CD14-positive monocyte (primary cell): ENCODE results near the gene MPP1. TPM values are rescaled to one million over a fixed set of nuclear protein-coding genes. Genes with fewer than 3 reads are reported as not detected.

Source experiments
- DNase-seq, 3 donors: peaks; one replicate each; pipeline ENCODE4 v3.0.0-alpha.2; 2011 to 2022
- H2AFZ ChIP-seq: 2 replicates; pipeline ENCODE4 v1.6.0; 2012; ENCODE audit warnings: mild to moderate bottlenecking, low read depth, low read length, inconsistent platforms; ENCODE audit not compliant: insufficient read depth, poor library complexity, severe bottlenecking
- H3K27ac ChIP-seq, 2 donors: 1 replicate in 1 of 2; 2 replicates in 1 of 2; pipeline ENCODE4 v1.5.1; 2012 to 2013; ENCODE audit warnings: low read length in 2 of 2, control low read depth in 1 of 2, inconsistent platforms in 1 of 2, low read depth in 1 of 2, mild to moderate bottlenecking in 1 of 2
- H3K27me3 ChIP-seq, 2 donors: one replicate each; pipeline versions ENCODE4 v1.6.0 to v1.6.1; 2011 to 2013; ENCODE audit warnings: low read length in 2 of 2; ENCODE audit not compliant: control insufficient read depth in 2 of 2, insufficient read depth in 2 of 2
- H3K36me3 ChIP-seq, 2 donors: replicated peaks in 1 of 2; 1 replicate in 1 of 2; 2 replicates in 1 of 2; pipeline versions ENCODE4 v1.5.1 to v1.6.1; 2012 to 2013; ENCODE audit warnings: low read length in 2 of 2, control low read depth in 1 of 2, inconsistent platforms in 1 of 2, mild to moderate bottlenecking in 1 of 2; ENCODE audit not compliant: insufficient read depth in 2 of 2, control insufficient read depth in 1 of 2
- H3K4me1 ChIP-seq, 2 donors: 1 replicate in 1 of 2; 2 replicates in 1 of 2; pipeline versions ENCODE4 v1.5.1 to v1.6.1; 2012 to 2013; ENCODE audit warnings: low read length in 2 of 2, control low read depth in 1 of 2, inconsistent platforms in 1 of 2, mild to moderate bottlenecking in 1 of 2, moderate library complexity in 1 of 2; ENCODE audit not compliant: insufficient read depth in 2 of 2, control insufficient read depth in 1 of 2
- H3K4me2 ChIP-seq: replicated peaks from 2 replicates; pipeline ENCODE3; 2012; ENCODE audit warnings: low read length, moderate library complexity, mild to moderate bottlenecking; ENCODE audit not compliant: poor library complexity, severe bottlenecking; ENCODE audit errors: extremely low read depth
- H3K4me3 ChIP-seq, 3 experiments: fragments of 200-600 bp in 1 of 3; sonication (generic) in 1 of 3; replicated peaks in 1 of 3; 1 replicate in 2 of 3; 2 replicates in 1 of 3; pipeline ENCODE4 v1.5.1; 2011 to 2013; ENCODE audit warnings: low read length in 3 of 3, mild to moderate bottlenecking in 3 of 3, control low read depth in 2 of 3, low read depth in 2 of 3, inconsistent platforms in 1 of 3, moderate library complexity in 1 of 3
- H3K79me2 ChIP-seq: 2 replicates; pipeline ENCODE4 v1.6.0; 2012; ENCODE audit warnings: mild to moderate bottlenecking, control low read depth, inconsistent platforms, low read length, moderate library complexity; ENCODE audit not compliant: insufficient read depth
- H3K9ac ChIP-seq: 2 replicates; pipeline ENCODE4 v1.6.0; 2017; ENCODE audit warnings: low read length, mild to moderate bottlenecking; ENCODE audit not compliant: insufficient read depth, poor library complexity, severe bottlenecking
- H3K9me3 ChIP-seq, 2 donors: replicated peaks in 1 of 2; 1 replicate in 1 of 2; 2 replicates in 1 of 2; pipeline versions ENCODE4 v1.5.1 to v1.6.1; 2012 to 2013; ENCODE audit warnings: low read length in 2 of 2, control low read depth in 1 of 2; ENCODE audit not compliant: control insufficient read depth in 1 of 2, insufficient read depth in 1 of 2
- H4K20me1 ChIP-seq: 2 replicates; pipeline ENCODE4 v1.6.0; 2012; ENCODE audit warnings: mild to moderate bottlenecking, low read length, control low read depth, moderate library complexity; ENCODE audit not compliant: insufficient read depth
- H3K27ac Mint-ChIP-seq, 7 donors: one replicate each; pipeline ENCODE4 v1.8.0; 2020; ENCODE audit warnings: mild to moderate bottlenecking in 7 of 7, mixed read lengths in 7 of 7, moderate library complexity in 6 of 7, inconsistent platforms in 2 of 7
- H3K27me3 Mint-ChIP-seq, 3 donors: one replicate each; pipeline ENCODE4 v1.8.0; 2021 to 2022; ENCODE audit warnings: low read depth in 3 of 3, mild to moderate bottlenecking in 3 of 3, mixed read lengths in 3 of 3, moderate library complexity in 3 of 3, inconsistent platforms in 1 of 3
- H3K36me3 Mint-ChIP-seq, 2 donors: one replicate each; pipeline ENCODE4 v1.8.0; 2020; ENCODE audit warnings: mixed read lengths in 2 of 2, inconsistent platforms in 1 of 2, mild to moderate bottlenecking in 1 of 2
- H3K4me1 Mint-ChIP-seq: one replicate; pipeline ENCODE4 v1.8.0; 2020; ENCODE audit warnings: mild to moderate bottlenecking, mixed read lengths
- H3K4me3 Mint-ChIP-seq, 2 donors: one replicate each; pipeline ENCODE4 v1.8.0; 2020; ENCODE audit warnings: mild to moderate bottlenecking in 2 of 2, mixed read lengths in 2 of 2, moderate library complexity in 1 of 2
- H3K9me3 Mint-ChIP-seq, 7 donors: one replicate each; pipeline ENCODE4 v1.8.0; 2020 to 2022; ENCODE audit warnings: mixed read lengths in 7 of 7, mild to moderate bottlenecking in 6 of 7, moderate library complexity in 6 of 7, inconsistent platforms in 2 of 7
- CTCF ChIP-seq: fragments of 200-600 bp; IDR thresholded peaks from one replicate; pipeline ENCODE4 v1.8.0; 2022; ENCODE audit warnings: antibody characterized with exemption, mild to moderate bottlenecking
- WGBS: methylation state at CpG from one replicate; pipeline ENCODE4 v1.1.5; 2013; ENCODE audit warnings: missing lambda C conversion rate; ENCODE audit not compliant: insufficient coverage; 5-methylcytosine and 5-hydroxymethylcytosine counted together
- intact Hi-C, 2 donors: fragments of 100-400 bp; cut with micrococcal nuclease; formaldehyde crosslinking; loops; one replicate each; pipeline versions ENCODE4 v1.15.0 to v1.15.1; 2023
- polyA plus RNA-seq, 3 donors: library from polyadenylated mRNA; depleted of rRNA in 1 of 3; unstranded in 2 of 3; stranded (reverse) in 1 of 3; fragments of 300-500 nt in 2 of 3; fragments of >200 nt in 1 of 3; fragmentation: Illumina TruSeq in 2 of 3; gene quantifications; 1 replicate in 2 of 3; 2 replicates in 1 of 3; pipeline ENCODE4 v1.2.3, GENCODE V29; 2012 to 2021

Gene MPP1
- polyA plus RNA-seq, 3 donors = 120 to 139 (median 135) TPM

- H3K9me3 Mint-ChIP-seq = peaks cover 0 to 4% (median 0%) of the 10 kb centered on the region in 7 donors
- Histone ChIP-seq H3K36me3 (no peaks in the 10 kb centered on the region), H2AFZ (no peak overlapping the region), H3K9ac (no peak overlapping the region), H3K27me3 (no peaks in the 10 kb centered on the region), H3K79me2 (peaks cover 89% of the 10 kb centered on the region), H3K4me1 (peaks cover 71 to 84% of the 10 kb centered on the region in 2 donors), H3K9me3 (no peaks in the 10 kb centered on the region), H3K4me3 (no peak overlapping the region), H3K4me2 (peak overlapping the region; percentile 29), H3K27ac (peak overlapping the region; percentile 46 to 77), H4K20me1 (no peaks in the 10 kb centered on the region)
- peaks cover 82% of the 10 kb centered on the region for H3K4me1 Mint-ChIP-seq
- TF ChIP-seq CTCF = no peak
- H3K27me3 Mint-ChIP-seq = peaks cover 0 to 4% (median 0%) of the 10 kb centered on the region in 3 donors
- 10% methylated on average over 2 of the region's 8 CpGs for WGBS
- peak overlapping the region in 1 of 2 donors; percentile 21 for H3K4me3 Mint-ChIP-seq
- peak overlapping the region; percentile 16 to 92 (median 77) for H3K27ac Mint-ChIP-seq
- DNase-seq = peak; percentile 58 to 88 (median 78)
- intact Hi-C loops = no loop called here
- H3K36me3 Mint-ChIP-seq = peaks cover 3 to 7% of the 10 kb centered on the region in 2 donors
Observed at GRCh38 chrX:154738011-154738738, 67.1 kb downstream of the MPP1 start.

- Histone ChIP-seq H3K36me3 (no peaks in the 10 kb centered on the region), H3K9ac (no peak overlapping the region), H3K4me2 (no peak overlapping the region), H3K27me3 (no peaks in the 10 kb centered on the region), H3K79me2 (peaks cover 89% of the 10 kb centered on the region), H3K4me1 (peaks cover 82 to 94% of the 10 kb centered on the region in 2 donors), H4K20me1 (no peaks in the 10 kb centered on the region), H2AFZ (no peak overlapping the region), H3K27ac (peak overlapping the region; percentile 46 to 83), H3K4me3 (no peak overlapping the region), H3K9me3 (no peaks in the 10 kb centered on the region)
- peak overlapping the region in 1 of 2 donors; percentile 51 for H3K4me3 Mint-ChIP-seq
- intact Hi-C loops = no loop called here
- H3K36me3 Mint-ChIP-seq = peaks cover 3 to 7% of the 10 kb centered on the region in 2 donors
- no peak for TF ChIP-seq CTCF
- 67% methylated on average over 4 of the region's 5 CpGs for WGBS
- H3K4me1 Mint-ChIP-seq = peaks cover 85% of the 10 kb centered on the region
- DNase-seq = no peak
- H3K9me3 Mint-ChIP-seq = peaks cover 0 to 4% (median 0%) of the 10 kb centered on the region in 7 donors
- peak overlapping the region; percentile 45 to 92 (median 81) for H3K27ac Mint-ChIP-seq
- H3K27me3 Mint-ChIP-seq = peaks cover 0 to 4% (median 0%) of the 10 kb centered on the region in 3 donors
Observed at GRCh38 chrX:154737136-154737535, 68.1 kb downstream of the MPP1 start.
